Mesothelial cell of epicardium (in vitro differentiated cells): Measurements from ENCODE around the gene ARHGAP4. TPM values are rescaled to one million over a fixed set of nuclear protein-coding genes. Genes with fewer than 3 reads are reported as not detected.

Experiments used
- DNase-seq, 2 experiments: peaks; one replicate each; pipeline ENCODE4 v3.0.0; 2021; ENCODE audit warnings: low spot score in 2 of 2; ENCODE audit not compliant: unreplicated experiment in 2 of 2
- H3K27ac Mint-ChIP-seq: 2 replicates; pipeline ENCODE4 v1.8.0; 2021; ENCODE audit warnings: mixed read lengths
- H3K27me3 Mint-ChIP-seq: 2 replicates; pipeline ENCODE4 v1.8.0; 2021; ENCODE audit warnings: low read depth, mixed read lengths
- H3K36me3 Mint-ChIP-seq: 2 replicates; pipeline ENCODE4 v1.8.0; 2021; ENCODE audit warnings: mixed read lengths
- H3K4me1 Mint-ChIP-seq: 2 replicates; pipeline ENCODE4 v1.8.0; 2021; ENCODE audit warnings: mixed read lengths
- H3K4me3 Mint-ChIP-seq: 2 replicates; pipeline ENCODE4 v1.8.0; 2021; ENCODE audit warnings: mild to moderate bottlenecking, moderate library complexity, mixed read lengths
- H3K9me3 Mint-ChIP-seq: 2 replicates; pipeline ENCODE4 v1.8.0; 2021; ENCODE audit warnings: mixed read lengths
- total RNA-seq: library from RNA; stranded (reverse); gene quantifications from 3 replicates; pipeline ENCODE4 v1.2.1, GENCODE V29; 2021
- TF ChIP-seq, protein P1 (sequence below): fragments of 200-600 bp; sonication (generic); IDR thresholded peaks from one replicate; pipeline ENCODE4 v1.5.0; 2021; ENCODE audit warnings: antibody characterized with exemption; ENCODE audit not compliant: unreplicated experiment

ARHGAP4 gene
- total RNA-seq, 1 donor from 2014 or later = 62.8 TPM

DNA sequence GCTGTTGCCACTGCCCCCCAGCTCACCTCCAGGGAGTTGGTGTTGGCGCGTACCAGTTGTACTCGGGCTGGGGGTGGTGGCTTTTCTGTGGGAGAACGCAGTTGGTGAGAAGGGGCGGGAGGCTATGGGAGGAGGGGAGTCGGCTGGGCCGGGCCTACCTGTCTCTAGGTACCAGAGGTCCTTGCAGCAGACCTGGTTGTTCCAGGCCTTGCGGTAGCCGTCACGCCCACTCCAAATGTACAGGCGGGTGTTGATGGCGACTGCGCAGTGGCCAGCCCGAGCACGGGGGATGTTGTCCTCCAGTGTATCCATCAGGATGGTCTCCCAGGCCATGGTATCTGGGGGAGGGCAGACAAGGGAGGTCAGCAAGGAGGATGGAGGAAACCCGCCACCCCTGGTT, 34.0 kb upstream of the ARHGAP4 start:
- peaks cover 27% of the 10 kb centered on the region for H3K36me3 Mint-ChIP-seq
- no peak overlapping the region for H3K4me3 Mint-ChIP-seq
- TF ChIP-seq, protein P1, sequence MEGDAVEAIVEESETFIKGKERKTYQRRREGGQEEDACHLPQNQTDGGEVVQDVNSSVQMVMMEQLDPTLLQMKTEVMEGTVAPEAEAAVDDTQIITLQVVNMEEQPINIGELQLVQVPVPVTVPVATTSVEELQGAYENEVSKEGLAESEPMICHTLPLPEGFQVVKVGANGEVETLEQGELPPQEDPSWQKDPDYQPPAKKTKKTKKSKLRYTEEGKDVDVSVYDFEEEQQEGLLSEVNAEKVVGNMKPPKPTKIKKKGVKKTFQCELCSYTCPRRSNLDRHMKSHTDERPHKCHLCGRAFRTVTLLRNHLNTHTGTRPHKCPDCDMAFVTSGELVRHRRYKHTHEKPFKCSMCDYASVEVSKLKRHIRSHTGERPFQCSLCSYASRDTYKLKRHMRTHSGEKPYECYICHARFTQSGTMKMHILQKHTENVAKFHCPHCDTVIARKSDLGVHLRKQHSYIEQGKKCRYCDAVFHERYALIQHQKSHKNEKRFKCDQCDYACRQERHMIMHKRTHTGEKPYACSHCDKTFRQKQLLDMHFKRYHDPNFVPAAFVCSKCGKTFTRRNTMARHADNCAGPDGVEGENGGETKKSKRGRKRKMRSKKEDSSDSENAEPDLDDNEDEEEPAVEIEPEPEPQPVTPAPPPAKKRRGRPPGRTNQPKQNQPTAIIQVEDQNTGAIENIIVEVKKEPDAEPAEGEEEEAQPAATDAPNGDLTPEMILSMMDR = no peak
- no peaks in the 10 kb centered on the region for H3K4me1 Mint-ChIP-seq
- H3K27me3 Mint-ChIP-seq = no peaks in the 10 kb centered on the region
- no peak for DNase-seq
- no peak overlapping the region for H3K27ac Mint-ChIP-seq
- H3K9me3 Mint-ChIP-seq = no peaks in the 10 kb centered on the region

- Mint-ChIP-seq H3K4me1 (no peaks in the 10 kb centered on the region), H3K4me3 (no peak overlapping the region), H3K27ac (no peak overlapping the region), H3K9me3 (no peaks in the 10 kb centered on the region), H3K36me3 (peaks cover 27% of the 10 kb centered on the region), H3K27me3 (no peaks in the 10 kb centered on the region)
- TF ChIP-seq, protein P1 = no peak
- no peak for DNase-seq
Measured at GRCh38 chrX:153959649-153960048, 33.6 kb upstream of the ARHGAP4 start.

- H3K9me3 Mint-ChIP-seq = no peaks in the 10 kb centered on the region
- H3K36me3 Mint-ChIP-seq = peaks cover 34% of the 10 kb centered on the region
- no peak overlapping the region for H3K27ac Mint-ChIP-seq
Measured at GRCh38 chrX:153958605-153959004, 32.5 kb upstream of the ARHGAP4 start.

DNA sequence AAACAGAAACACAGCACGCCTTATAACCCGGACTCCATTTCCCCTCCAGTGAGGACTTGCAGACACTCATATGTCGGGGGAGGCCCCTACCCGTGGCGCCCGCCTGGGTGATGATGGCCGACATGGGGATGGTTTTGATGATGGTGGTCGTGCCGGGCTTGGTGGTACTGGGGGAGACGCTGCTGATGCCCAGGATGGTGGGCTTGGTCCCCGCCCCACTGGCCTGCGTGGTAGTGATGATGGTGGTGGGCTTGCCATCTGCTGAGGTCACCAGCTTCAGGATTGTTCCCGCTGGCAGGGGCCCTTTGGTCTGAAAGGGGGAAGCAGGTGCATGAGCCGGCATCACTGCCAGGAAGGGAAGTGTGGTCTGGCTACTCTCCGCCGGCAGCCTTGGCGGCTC, 31.2 kb upstream of the ARHGAP4 start:
- H3K36me3 Mint-ChIP-seq = peaks cover 30% of the 10 kb centered on the region
- H3K27me3 Mint-ChIP-seq = no peaks in the 10 kb centered on the region
- no peak overlapping the region for H3K27ac Mint-ChIP-seq
- no peaks in the 10 kb centered on the region for H3K9me3 Mint-ChIP-seq
- no peak for DNase-seq
- no peaks in the 10 kb centered on the region for H3K4me1 Mint-ChIP-seq
- H3K4me3 Mint-ChIP-seq = no peak overlapping the region
- TF ChIP-seq, protein P1 = no peak

More at GRCh38 chrX:153958605-153959004, 32.5 kb upstream of the ARHGAP4 start:
- Mint-ChIP-seq H3K4me3 (no peak overlapping the region), H3K27me3 (no peaks in the 10 kb centered on the region), H3K4me1 (no peaks in the 10 kb centered on the region)
- TF ChIP-seq, protein P1 = no peak
- no peak for DNase-seq

- Mint-ChIP-seq H3K27me3 (no peaks in the 10 kb centered on the region), H3K36me3 (peaks cover 30% of the 10 kb centered on the region), H3K4me3 (no peak overlapping the region), H3K9me3 (no peaks in the 10 kb centered on the region), H3K4me1 (no peaks in the 10 kb centered on the region), H3K27ac (no peak overlapping the region)
- TF ChIP-seq, protein P1 = no peak
- DNase-seq = no peak
Measured at GRCh38 chrX:153956044-153956907, 30.2 kb upstream of the ARHGAP4 start.
